WTC11 (cell line): ENCODE results near the gene KIF21B.

ENCODE experiments used
- CREB1 ChIP-seq: sonication (generic); formaldehyde crosslinking; IDR thresholded peaks from 2 replicates; pipeline ENCODE4 v1.8.0; 2023; ENCODE audit warnings: mild to moderate bottlenecking, missing genetic modification reagents
- CREM ChIP-seq: sonication (generic); formaldehyde crosslinking; IDR thresholded peaks from 2 replicates; pipeline ENCODE4 v1.8.1; 2022; ENCODE audit warnings: mild to moderate bottlenecking, missing genetic modification reagents, moderate library complexity
- E2F1 ChIP-seq: sonication (generic); formaldehyde crosslinking; IDR thresholded peaks from 2 replicates; pipeline ENCODE4 v1.8.0; 2022; ENCODE audit warnings: mild to moderate bottlenecking, missing genetic modification reagents
- ESRRA ChIP-seq: sonication (generic); formaldehyde crosslinking; IDR thresholded peaks from 2 replicates; pipeline ENCODE4 v1.8.1; 2022; ENCODE audit warnings: mild to moderate bottlenecking, missing genetic modification reagents, borderline replicate concordance
- ETV6 ChIP-seq: sonication (generic); formaldehyde crosslinking; IDR thresholded peaks from 2 replicates; pipeline ENCODE4 v1.8.1; 2022; ENCODE audit warnings: mild to moderate bottlenecking, missing genetic modification reagents
- FOXP4 ChIP-seq: sonication (generic); formaldehyde crosslinking; IDR thresholded peaks from 2 replicates; pipeline ENCODE4 v1.8.0; 2022; ENCODE audit warnings: mild to moderate bottlenecking, missing genetic modification reagents
- JUN ChIP-seq: sonication (generic); formaldehyde crosslinking; IDR thresholded peaks from 2 replicates; pipeline ENCODE4 v1.8.0; 2023; ENCODE audit warnings: mild to moderate bottlenecking, missing genetic modification reagents
- MAX ChIP-seq: sonication (generic); formaldehyde crosslinking; IDR thresholded peaks from 2 replicates; pipeline ENCODE4 v1.8.0; 2022; ENCODE audit warnings: mild to moderate bottlenecking, missing genetic modification reagents
- MXD4 ChIP-seq: fragments of 250-450 bp; sonication (Bioruptor Pico); IDR thresholded peaks from 2 replicates; pipeline ENCODE4 v1.8.0; 2021; ENCODE audit warnings: mild to moderate bottlenecking, moderate library complexity, borderline replicate concordance
- MYBL2 ChIP-seq: sonication (generic); formaldehyde crosslinking; IDR thresholded peaks from 2 replicates; pipeline ENCODE4 v1.8.1; 2023; ENCODE audit warnings: mild to moderate bottlenecking, moderate library complexity, missing genetic modification reagents
- SMAD3 ChIP-seq: sonication (generic); formaldehyde crosslinking; IDR thresholded peaks from 2 replicates; pipeline ENCODE4 v1.8.0; 2022; ENCODE audit warnings: missing genetic modification reagents, mild to moderate bottlenecking, borderline replicate concordance
- SMAD4 ChIP-seq: sonication (generic); formaldehyde crosslinking; IDR thresholded peaks from 2 replicates; pipeline ENCODE4 v1.8.0; 2022; ENCODE audit warnings: mild to moderate bottlenecking, missing genetic modification reagents
- TF ChIP-seq, protein P1 (sequence below): fragments of 200-600 bp; IDR thresholded peaks from 2 replicates; pipeline ENCODE4 v1.8.0; 2022; ENCODE audit warnings: antibody characterized with exemption
- TF ChIP-seq, protein P2 (sequence below): sonication (generic); formaldehyde crosslinking; IDR thresholded peaks from 2 replicates; pipeline ENCODE4 v1.8.1; 2022; ENCODE audit warnings: mild to moderate bottlenecking, missing genetic modification reagents, moderate library complexity, borderline replicate concordance

DNA sequence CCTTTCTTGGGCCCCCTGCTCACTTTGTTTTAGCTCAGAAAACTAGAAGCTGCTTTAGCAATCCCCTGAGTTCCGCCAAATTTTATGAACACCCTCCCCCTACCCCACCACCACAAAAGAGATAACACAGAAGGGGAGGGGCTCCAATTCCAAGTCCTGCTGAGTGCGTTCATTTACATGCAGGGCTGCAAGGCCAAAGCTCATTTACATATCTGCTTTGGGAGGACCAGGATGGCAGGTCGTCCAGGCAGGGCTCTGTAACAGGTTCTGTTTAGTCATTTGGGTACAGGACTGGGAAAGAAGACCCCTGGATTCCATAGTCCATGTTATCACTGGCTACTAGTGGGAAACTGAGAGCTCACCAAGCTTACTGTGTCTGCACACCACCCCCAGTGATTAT is 35.9 kb upstream of the KIF21B start:
- TF ChIP-seq MYBL2 (CRISPR knock-in tag) (no peak), MAX (no peak), CREB1 (CRISPR knock-in tag) (no peak), FOXP4 (no peak), JUN (no peak), ETV6 (CRISPR knock-in tag) (no peak), SMAD3 (CRISPR knock-in tag) (no peak), E2F1 (no peak), CREM (CRISPR knock-in tag) (no peak), SMAD4 (CRISPR knock-in tag) (no peak), ESRRA (no peak), MXD4 (CRISPR knock-in tag) (no peak)
- TF ChIP-seq, protein P1, sequence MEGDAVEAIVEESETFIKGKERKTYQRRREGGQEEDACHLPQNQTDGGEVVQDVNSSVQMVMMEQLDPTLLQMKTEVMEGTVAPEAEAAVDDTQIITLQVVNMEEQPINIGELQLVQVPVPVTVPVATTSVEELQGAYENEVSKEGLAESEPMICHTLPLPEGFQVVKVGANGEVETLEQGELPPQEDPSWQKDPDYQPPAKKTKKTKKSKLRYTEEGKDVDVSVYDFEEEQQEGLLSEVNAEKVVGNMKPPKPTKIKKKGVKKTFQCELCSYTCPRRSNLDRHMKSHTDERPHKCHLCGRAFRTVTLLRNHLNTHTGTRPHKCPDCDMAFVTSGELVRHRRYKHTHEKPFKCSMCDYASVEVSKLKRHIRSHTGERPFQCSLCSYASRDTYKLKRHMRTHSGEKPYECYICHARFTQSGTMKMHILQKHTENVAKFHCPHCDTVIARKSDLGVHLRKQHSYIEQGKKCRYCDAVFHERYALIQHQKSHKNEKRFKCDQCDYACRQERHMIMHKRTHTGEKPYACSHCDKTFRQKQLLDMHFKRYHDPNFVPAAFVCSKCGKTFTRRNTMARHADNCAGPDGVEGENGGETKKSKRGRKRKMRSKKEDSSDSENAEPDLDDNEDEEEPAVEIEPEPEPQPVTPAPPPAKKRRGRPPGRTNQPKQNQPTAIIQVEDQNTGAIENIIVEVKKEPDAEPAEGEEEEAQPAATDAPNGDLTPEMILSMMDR: no peak
- TF ChIP-seq, protein P2, sequence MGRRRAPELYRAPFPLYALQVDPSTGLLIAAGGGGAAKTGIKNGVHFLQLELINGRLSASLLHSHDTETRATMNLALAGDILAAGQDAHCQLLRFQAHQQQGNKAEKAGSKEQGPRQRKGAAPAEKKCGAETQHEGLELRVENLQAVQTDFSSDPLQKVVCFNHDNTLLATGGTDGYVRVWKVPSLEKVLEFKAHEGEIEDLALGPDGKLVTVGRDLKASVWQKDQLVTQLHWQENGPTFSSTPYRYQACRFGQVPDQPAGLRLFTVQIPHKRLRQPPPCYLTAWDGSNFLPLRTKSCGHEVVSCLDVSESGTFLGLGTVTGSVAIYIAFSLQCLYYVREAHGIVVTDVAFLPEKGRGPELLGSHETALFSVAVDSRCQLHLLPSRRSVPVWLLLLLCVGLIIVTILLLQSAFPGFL (CRISPR knock-in tag): no peak
